Fibroblast of lung (primary cell): Measurements from ENCODE around the gene ARHGEF11. TPM values are rescaled to one million over a fixed set of nuclear protein-coding genes. Genes with fewer than 3 reads are reported as not detected.
A peak's percentile ranks its signal among the peaks of the same experiment; 100 is the strongest.

Experiments
- DNase-seq, 2 donors: peaks; one replicate each; pipeline versions ENCODE4 v3.0.0 to v3.0.0-alpha.2; 2010; ENCODE audit warnings: low read depth in 2 of 2
- H2AFZ ChIP-seq: 2 replicates; pipeline ENCODE4 v1.5.1; 2012; ENCODE audit warnings: low read length, control low read depth, inconsistent platforms
- H3K27ac ChIP-seq: 2 replicates; pipeline ENCODE4 v1.5.1; 2011; ENCODE audit warnings: low read length, control low read depth; ENCODE audit not compliant: insufficient read depth
- H3K27me3 ChIP-seq: 2 replicates; pipeline ENCODE4 v1.5.1; 2011; ENCODE audit warnings: mild to moderate bottlenecking, low read length; ENCODE audit not compliant: control insufficient read depth, insufficient read depth
- H3K36me3 ChIP-seq: 2 replicates; pipeline ENCODE4 v1.5.1; 2011; ENCODE audit warnings: low read length; ENCODE audit not compliant: control insufficient read depth, insufficient read depth
- H3K4me1 ChIP-seq: 2 replicates; pipeline ENCODE4 v1.5.1; 2011; ENCODE audit warnings: low read length; ENCODE audit not compliant: control insufficient read depth, insufficient read depth; ENCODE audit errors: extremely low read depth
- H3K4me2 ChIP-seq: 2 replicates; pipeline ENCODE4 v1.5.1; 2011; ENCODE audit warnings: low read length, control low read depth; ENCODE audit not compliant: insufficient read depth; ENCODE audit errors: extremely low read depth
- H3K4me3 ChIP-seq, 4 experiments: fragments of 200-600 bp in 1 of 4; sonication (generic) in 1 of 4; replicated peaks in 1 of 4; 2 replicates each; pipeline ENCODE4 v1.5.1; 2011 to 2016; ENCODE audit warnings: low read length in 4 of 4, low read depth in 3 of 4, mild to moderate bottlenecking in 3 of 4, control low read depth in 2 of 4, inconsistent platforms in 1 of 4, mixed read lengths in 1 of 4; ENCODE audit not compliant: insufficient read depth in 1 of 4; ENCODE audit errors: control extremely low read depth in 1 of 4
- H3K79me2 ChIP-seq: 2 replicates; pipeline ENCODE4 v1.5.1; 2012; ENCODE audit warnings: mild to moderate bottlenecking, low read length, inconsistent platforms; ENCODE audit not compliant: control insufficient read depth, insufficient read depth
- H3K9ac ChIP-seq: 2 replicates; pipeline ENCODE4 v1.5.1; 2011; ENCODE audit warnings: mild to moderate bottlenecking, low read length, control low read depth; ENCODE audit not compliant: insufficient read depth
- H3K9me3 ChIP-seq: 2 replicates; pipeline ENCODE4 v1.5.1; 2012; ENCODE audit warnings: low read depth, low read length; ENCODE audit not compliant: control insufficient read depth, insufficient read depth
- H4K20me1 ChIP-seq: 2 replicates; pipeline ENCODE4 v1.5.1; 2011; ENCODE audit warnings: low read length; ENCODE audit not compliant: control insufficient read depth, insufficient read depth; ENCODE audit errors: extremely low read depth
- CTCF ChIP-seq, 2 donors: IDR thresholded peaks in 1 of 2; conservative IDR thresholded peaks in 1 of 2; 1 replicate in 1 of 2; 2 replicates in 1 of 2; pipeline ENCODE4 v1.5.1; 2011 to 2012; ENCODE audit warnings: low read length in 2 of 2, control low read depth in 1 of 2, inconsistent platforms in 1 of 2, low read depth in 1 of 2, mild to moderate bottlenecking in 1 of 2
- EZH2 ChIP-seq: IDR thresholded peaks from 2 replicates; pipeline ENCODE4 v1.5.1; 2012; ENCODE audit warnings: low read length, control low read depth, mild to moderate bottlenecking; ENCODE audit errors: missing control alignments
- polyA plus RNA-seq, 2 donors: library from polyadenylated mRNA; depleted of rRNA in 1 of 2; stranded (reverse) in 1 of 2; unstranded in 1 of 2; fragments of >200 nt; gene quantifications; 2 replicates each; pipeline ENCODE4 v1.2.1, GENCODE V29; 2011 to 2012; ENCODE audit warnings: missing spikeins in 1 of 2
- total RNA-seq: library from RNA; depleted of rRNA; stranded (reverse); fragments of >200 nt; gene quantifications from 2 replicates; pipeline ENCODE4 v1.2.1, GENCODE V29; 2014

ARHGEF11 gene
- total and polyA plus RNA-seq, 2 donors (not counting 1 experiment from before 2014, with no cell fraction given), result 12.8 to 29.1 TPM

GRCh38 chr1:156905176-156905575 is 140.4 kb downstream of the ARHGEF11 start:
- no peak overlapping the region for H3K9ac ChIP-seq
- DNase-seq, result no peak
- H3K9me3 ChIP-seq, result no peaks in the 10 kb centered on the region
- no peaks in the 10 kb centered on the region for H3K27me3 ChIP-seq
- H3K4me1 ChIP-seq, result peaks cover 50% of the 10 kb centered on the region
- peaks cover 55% of the 10 kb centered on the region for H3K79me2 ChIP-seq
- no peak overlapping the region for H3K4me2 ChIP-seq
- no peaks in the 10 kb centered on the region for H4K20me1 ChIP-seq
- no peak overlapping the region for H3K27ac ChIP-seq
- no peak overlapping the region for H3K4me3 ChIP-seq
- H2AFZ ChIP-seq, result no peak overlapping the region
- peaks cover 32% of the 10 kb centered on the region for H3K36me3 ChIP-seq
- TF ChIP-seq CTCF (conservative IDR thresholded peaks at IDR 0.05 in 1 of 2, IDR thresholded peaks at IDR 0.05 in 1 of 2; ENCODE audit: low read depth in 1 of 2, low read length in 2 of 2) (no peak), EZH2 (no peak)

- no peak overlapping the region for H2AFZ ChIP-seq
- H3K9me3 ChIP-seq, result no peaks in the 10 kb centered on the region
- no peaks in the 10 kb centered on the region for H4K20me1 ChIP-seq
- no peak overlapping the region for H3K4me2 ChIP-seq
- H3K9ac ChIP-seq, result no peak overlapping the region
- H3K79me2 ChIP-seq, result peaks cover 61% of the 10 kb centered on the region
- H3K4me3 ChIP-seq, result no peak overlapping the region
- H3K36me3 ChIP-seq, result peaks cover 28% of the 10 kb centered on the region
- H3K4me1 ChIP-seq, result peaks cover 57% of the 10 kb centered on the region
- TF ChIP-seq EZH2 (no peak), CTCF (conservative IDR thresholded peaks at IDR 0.05 in 1 of 2, IDR thresholded peaks at IDR 0.05 in 1 of 2; ENCODE audit: low read depth in 1 of 2, low read length in 2 of 2) (no peak)
- peak overlapping the region; percentile 36 for H3K27ac ChIP-seq
- DNase-seq, result no peak
- no peaks in the 10 kb centered on the region for H3K27me3 ChIP-seq
These were observed 141.2 kb downstream of the ARHGEF11 start for GRCh38 chr1:156904187-156904959.

- Histone ChIP-seq H3K27ac (peak overlapping the region; percentile 65), H4K20me1 (no peaks in the 10 kb centered on the region), H3K36me3 (peaks cover 23% of the 10 kb centered on the region), H3K9me3 (no peaks in the 10 kb centered on the region), H2AFZ (no peak overlapping the region), H3K9ac (peak overlapping the region; percentile 33), H3K4me2 (no peak overlapping the region), H3K4me3 (no peak overlapping the region), H3K79me2 (peaks cover 69% of the 10 kb centered on the region), H3K4me1 (peaks cover 64% of the 10 kb centered on the region), H3K27me3 (no peaks in the 10 kb centered on the region)
- no peak for DNase-seq
- TF ChIP-seq EZH2 (no peak), CTCF (conservative IDR thresholded peaks at IDR 0.05 in 1 of 2, IDR thresholded peaks at IDR 0.05 in 1 of 2; ENCODE audit: low read depth in 1 of 2, low read length in 2 of 2) (no peak)
These were observed 142.0 kb downstream of the ARHGEF11 start for GRCh38 chr1:156903328-156904091.
